Endothelial cell (in vitro differentiated cells): ENCODE data around the gene ZNF641. TPM values are rescaled to one million over a fixed set of nuclear protein-coding genes. Genes with fewer than 3 reads are reported as not detected.
"Not testable (repeated sequence)": the region's sequence is repeated elsewhere in the genome, so short reads cannot be mapped to it uniquely, and the experiment has no call there.

Source experiments
- DNase-seq: peaks from one replicate; pipeline ENCODE4 v3.0.0; 2021; ENCODE audit warnings: low spot score
- H3K27ac Mint-ChIP-seq: one replicate; pipeline ENCODE4 v1.8.0; 2021; ENCODE audit warnings: mixed read lengths, inconsistent platforms; ENCODE audit not compliant: unreplicated experiment
- H3K27me3 Mint-ChIP-seq: one replicate; pipeline ENCODE4 v1.8.0; 2021; ENCODE audit warnings: mild to moderate bottlenecking, moderate library complexity, mixed read lengths, inconsistent platforms; ENCODE audit not compliant: unreplicated experiment
- H3K36me3 Mint-ChIP-seq: one replicate; pipeline ENCODE4 v1.8.0; 2021; ENCODE audit warnings: mild to moderate bottlenecking, low read depth, mixed read lengths, inconsistent platforms; ENCODE audit not compliant: unreplicated experiment
- H3K4me1 Mint-ChIP-seq: one replicate; pipeline ENCODE4 v1.8.0; 2021; ENCODE audit warnings: mild to moderate bottlenecking, mixed read lengths, inconsistent platforms; ENCODE audit not compliant: unreplicated experiment
- H3K4me3 Mint-ChIP-seq: one replicate; pipeline ENCODE4 v1.8.0; 2021; ENCODE audit warnings: mild to moderate bottlenecking, mixed read lengths, inconsistent platforms; ENCODE audit not compliant: unreplicated experiment
- H3K9me3 Mint-ChIP-seq: one replicate; pipeline ENCODE4 v1.8.0; 2021; ENCODE audit warnings: mixed read lengths, inconsistent platforms; ENCODE audit not compliant: unreplicated experiment
- CTCF ChIP-seq: fragments of 200-600 bp; sonication (generic); IDR thresholded peaks from one replicate; pipeline ENCODE4 v1.5.0; 2021; ENCODE audit warnings: antibody characterized with exemption; ENCODE audit not compliant: unreplicated experiment
- total RNA-seq: library from RNA; stranded (reverse); fragmentation: NEBNext Ultra II Directional; extraction: Animal tissue kit (Norgen Biotek cat#: 25700); gene quantifications from one replicate; pipeline ENCODE4 v1.2.1, GENCODE V29; 2021; ENCODE audit not compliant: unreplicated experiment

The ZNF641 gene
- total RNA-seq, 1 donor from 2014 or later, result 35.3 TPM

DNA sequence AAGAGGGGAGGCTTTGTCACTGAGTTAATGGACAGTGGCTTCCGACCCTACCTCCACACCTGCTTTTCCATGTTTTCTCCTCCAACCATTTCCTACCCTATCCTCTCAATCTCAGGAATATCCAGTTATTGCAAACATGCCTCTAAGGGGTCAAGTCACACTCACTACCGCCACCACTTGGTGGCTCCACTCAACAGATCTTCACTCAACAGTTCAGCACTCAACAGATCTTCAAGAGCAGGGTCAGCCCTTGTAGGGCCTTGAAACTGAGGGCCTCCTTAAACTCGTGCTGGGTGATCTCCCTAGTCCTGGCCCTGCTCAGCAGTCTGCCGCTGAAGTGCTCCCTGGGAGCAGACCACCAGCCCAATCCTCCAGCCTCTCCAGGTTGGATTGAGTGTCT lies 14.2 kb downstream of the ZNF641 start:
- TF ChIP-seq CTCF, result no peak

GRCh38 chr12:48336061-48336460 lies 14.7 kb downstream of the ZNF641 start:
- no peaks in the 10 kb centered on the region for H3K4me1 Mint-ChIP-seq
- no peak overlapping the region for H3K4me3 Mint-ChIP-seq
- H3K9me3 Mint-ChIP-seq, result peaks cover 6% of the 10 kb centered on the region
- no peak overlapping the region for H3K27ac Mint-ChIP-seq
- DNase-seq, result no peak
- TF ChIP-seq CTCF, result no peak
- peaks cover 21% of the 10 kb centered on the region for H3K36me3 Mint-ChIP-seq
- peaks cover 5% of the 10 kb centered on the region for H3K27me3 Mint-ChIP-seq

More for the DNA sequence above, 14.2 kb downstream of the ZNF641 start:
- H3K4me3 Mint-ChIP-seq, result no peak overlapping the region
- H3K4me1 Mint-ChIP-seq, result peaks cover 2% of the 10 kb centered on the region
- peaks cover 6% of the 10 kb centered on the region for H3K9me3 Mint-ChIP-seq
- H3K36me3 Mint-ChIP-seq, result peaks cover 18% of the 10 kb centered on the region
- H3K27ac Mint-ChIP-seq, result peak overlapping the region; percentile 53
- no peak for DNase-seq
- H3K27me3 Mint-ChIP-seq, result peaks cover 5% of the 10 kb centered on the region

GRCh38 chr12:48334808-48335207 lies 15.9 kb downstream of the ZNF641 start:
- no peak overlapping the region for H3K27ac Mint-ChIP-seq
- H3K4me1 Mint-ChIP-seq, result no peaks in the 10 kb centered on the region
- H3K4me3 Mint-ChIP-seq, result no peak overlapping the region
- peaks cover 21% of the 10 kb centered on the region for H3K36me3 Mint-ChIP-seq
- H3K27me3 Mint-ChIP-seq, result peaks cover 4% of the 10 kb centered on the region
- peaks cover 6% of the 10 kb centered on the region for H3K9me3 Mint-ChIP-seq
- TF ChIP-seq CTCF, result no peak
- no peak for DNase-seq

- H3K27me3 Mint-ChIP-seq, H3K9me3 Mint-ChIP-seq, H3K4me3 Mint-ChIP-seq, H3K27ac Mint-ChIP-seq, H3K4me1 Mint-ChIP-seq, DNase-seq: not testable (repeated sequence)
- H3K36me3 Mint-ChIP-seq, result peaks cover 24% of the 10 kb centered on the region
These were observed 17.0 kb downstream of the ZNF641 start for GRCh38 chr12:48333680-48334079.

- Mint-ChIP-seq H3K9me3 (peaks cover 8% of the 10 kb centered on the region), H3K4me3 (no peak overlapping the region), H3K27me3 (peaks cover 3% of the 10 kb centered on the region), H3K36me3 (peaks cover 23% of the 10 kb centered on the region), H3K27ac (no peak overlapping the region), H3K4me1 (no peaks in the 10 kb centered on the region)
- no peak for DNase-seq
- TF ChIP-seq CTCF, result no peak
These were observed 19.3 kb downstream of the ZNF641 start for GRCh38 chr12:48331399-48331798.
